Measurements from ENCODE around the gene RIC8B. TPM values are rescaled to one million over a fixed set of nuclear protein-coding genes. Genes with fewer than 3 reads are reported as not detected.

RIC8B gene
- polyA plus RNA-seq, 2 of the 4 experiments (the other 2 are of a cell fraction), result 10.5 to 25.5 TPM

- POLR2A ChIA-PET, result no interaction called here
These were observed 5.6 kb downstream of the RIC8B start for GRCh38 chr12:106780010-106780631.

GRCh38 chr12:106782619-106783018, 8.1 kb downstream of the RIC8B start:
- Histone ChIP-seq H3K4me2 (no peak overlapping the region), H3K4me1 (peaks cover 29% of the 10 kb centered on the region), H3K9me3 (no peaks in the 10 kb centered on the region), H3K27ac (no peak overlapping the region), H3K4me3 (no peak overlapping the region)
- ChIA-PET POLR2A (no interaction called here), CTCF (no interaction called here)
- FAIRE-seq, result no peak
- TF ChIP-seq FOXS1 (CRISPR knock-in tag; IDR thresholded peaks at IDR 0.05), result no peak
- no peak for TF ChIP-seq KDM1A (IDR thresholded peaks at IDR 0.05; ENCODE audit: low read depth)
- no peak for TF ChIP-seq NFE2L2 (conservative IDR thresholded peaks at IDR 0.05; ENCODE audit: low read length)
- no peak for TF ChIP-seq ZSCAN20 (CRISPR knock-in tag; IDR thresholded peaks at IDR 0.05)
- no peak for TF ChIP-seq PHF8 (IDR thresholded peaks at IDR 0.05; ENCODE audit: borderline replicate concordance, low read depth)
- TF ChIP-seq USF2 (IDR thresholded peaks at IDR 0.05), result no peak
- no peak for TF ChIP-seq SREBF2 (IDR thresholded peaks at IDR 0.05)
- TF ChIP-seq RAD21 (conservative IDR thresholded peaks at IDR 0.05 in 1 of 2, IDR thresholded peaks at IDR 0.05 in 1 of 2), result no peak
- TF ChIP-seq MAFK (IDR thresholded peaks at IDR 0.05; ENCODE audit: partially characterized antibody), result no peak
- TF ChIP-seq, protein P1, sequence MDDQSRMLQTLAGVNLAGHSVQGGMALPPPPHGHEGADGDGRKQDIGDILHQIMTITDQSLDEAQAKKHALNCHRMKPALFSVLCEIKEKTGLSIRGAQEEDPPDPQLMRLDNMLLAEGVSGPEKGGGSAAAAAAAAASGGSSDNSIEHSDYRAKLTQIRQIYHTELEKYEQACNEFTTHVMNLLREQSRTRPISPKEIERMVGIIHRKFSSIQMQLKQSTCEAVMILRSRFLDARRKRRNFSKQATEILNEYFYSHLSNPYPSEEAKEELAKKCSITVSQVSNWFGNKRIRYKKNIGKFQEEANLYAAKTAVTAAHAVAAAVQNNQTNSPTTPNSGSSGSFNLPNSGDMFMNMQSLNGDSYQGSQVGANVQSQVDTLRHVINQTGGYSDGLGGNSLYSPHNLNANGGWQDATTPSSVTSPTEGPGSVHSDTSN (IDR thresholded peaks at IDR 0.05), result no peak
- no peak for TF ChIP-seq RNF2 (IDR thresholded peaks at IDR 0.05; ENCODE audit: borderline replicate concordance, low read depth)
- no peak for TF ChIP-seq CBX2 (IDR thresholded peaks at IDR 0.05; ENCODE audit: borderline replicate concordance, low read depth)
- no peak for TF ChIP-seq ZC3H11A (IDR thresholded peaks at IDR 0.05)
- no peak for TF ChIP-seq SMC3 (IDR thresholded peaks at IDR 0.05)
- ATAC-seq, result no peak
- 74% methylated on average over 1 of the region's 1 CpG for WGBS (ENCODE audit: missing lambda C conversion rate)
- no peak for DNase-seq (ENCODE audit: low read depth in 1 of 2, low spot score in 1 of 2)

More at GRCh38 chr12:106780010-106780631, 5.6 kb downstream of the RIC8B start:
- peak in 1 of 2 experiments; percentile 19; a peak in 3 of 6 replicates for ATAC-seq
- H3K4me3 ChIP-seq, result no peak overlapping the region
- H3K27ac ChIP-seq, result peak overlapping the region in 1 of 2 experiments; percentile 30; a peak in 1 of 6 replicates
- H3K4me2 ChIP-seq, result peak overlapping the region; percentile 30
- CTCF ChIA-PET, result interaction anchor here (1.2 kb wide), 1 partner anchor 18 kb away, joined by 4 read pairs; no protein-coding TSS in a partner anchor
- WGBS (ENCODE audit: missing lambda C conversion rate), result 16% methylated on average over 3 of the region's 3 CpGs
- no peak for FAIRE-seq
- peak in 1 of 2 experiments; percentile 32 for DNase-seq (ENCODE audit: low read depth in 1 of 2, low spot score in 1 of 2)
- no peaks in the 10 kb centered on the region for H3K9me3 ChIP-seq
- peaks cover 52% of the 10 kb centered on the region for H3K4me1 ChIP-seq
- TF ChIP-seq FOSL2 (IDR thresholded peaks at IDR 0.05) (no peak; the same call in 1 of the 2 replicates), FOSL2 (CRISPR knock-in tag; IDR thresholded peaks at IDR 0.05) (peak; percentile 82), CTCF (IDR thresholded peaks at IDR 0.05) (no peak), MAFK (IDR thresholded peaks at IDR 0.05; ENCODE audit: partially characterized antibody) (peak; percentile 70)

DNA sequence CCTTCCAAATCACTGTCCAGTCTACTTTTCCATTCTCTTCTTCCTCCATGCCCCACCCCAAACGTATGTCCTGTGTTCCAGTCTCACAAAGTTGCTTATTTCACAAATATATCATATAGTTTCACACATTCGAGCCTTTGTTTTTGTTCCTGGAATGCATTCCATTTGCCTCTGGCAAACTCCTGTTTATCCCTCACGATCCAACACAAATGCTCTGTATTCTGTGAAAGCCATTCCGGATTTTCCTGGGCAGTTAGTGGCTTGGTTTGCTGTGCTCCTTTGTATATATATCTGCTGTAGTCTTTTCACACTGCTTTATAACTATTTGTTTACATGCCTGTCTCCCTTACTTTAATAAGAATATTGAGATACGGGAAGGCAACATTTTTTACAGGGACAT, 9.0 kb downstream of the RIC8B start:
- Histone ChIP-seq H3K4me3 (no peak overlapping the region), H3K4me2 (no peak overlapping the region), H3K4me1 (peaks cover 20% of the 10 kb centered on the region), H3K9me3 (no peaks in the 10 kb centered on the region), H3K27ac (no peak overlapping the region)
- 86% methylated on average over 5 of the region's 5 CpGs for WGBS (ENCODE audit: missing lambda C conversion rate)
- ChIA-PET CTCF (no interaction called here), POLR2A (no interaction called here)
- no peak for TF ChIP-seq KDM5A (IDR thresholded peaks at IDR 0.05)
- no peak for TF ChIP-seq PHF8 (IDR thresholded peaks at IDR 0.05; ENCODE audit: borderline replicate concordance, low read depth)
- TF ChIP-seq HOXB13 (CRISPR knock-in tag; IDR thresholded peaks at IDR 0.05; ENCODE audit: low read depth), result no peak
- TF ChIP-seq ZNF302 (CRISPR knock-in tag; IDR thresholded peaks at IDR 0.05), result no peak
- TF ChIP-seq TP53 (CRISPR knock-in tag; IDR thresholded peaks at IDR 0.05), result no peak
- no peak for TF ChIP-seq POLR2AphosphoS2 (conservative IDR thresholded peaks at IDR 0.05; ENCODE audit: low read length)
- TF ChIP-seq JUNB (IDR thresholded peaks at IDR 0.05), result no peak
- TF ChIP-seq, protein P2, sequence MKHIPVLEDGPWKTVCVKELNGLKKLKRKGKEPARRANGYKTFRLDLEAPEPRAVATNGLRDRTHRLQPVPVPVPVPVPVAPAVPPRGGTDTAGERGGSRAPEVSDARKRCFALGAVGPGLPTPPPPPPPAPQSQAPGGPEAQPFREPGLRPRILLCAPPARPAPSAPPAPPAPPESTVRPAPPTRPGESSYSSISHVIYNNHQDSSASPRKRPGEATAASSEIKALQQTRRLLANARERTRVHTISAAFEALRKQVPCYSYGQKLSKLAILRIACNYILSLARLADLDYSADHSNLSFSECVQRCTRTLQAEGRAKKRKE (CRISPR knock-in tag; IDR thresholded peaks at IDR 0.05; ENCODE audit: low read depth), result no peak
- no peak for TF ChIP-seq KDM1A (IDR thresholded peaks at IDR 0.05; ENCODE audit: low read depth)
- TF ChIP-seq BCL3 (IDR thresholded peaks at IDR 0.05), result no peak
- no peak for TF ChIP-seq RAD21 (conservative IDR thresholded peaks at IDR 0.05 in 1 of 2, IDR thresholded peaks at IDR 0.05 in 1 of 2)
- TF ChIP-seq TFCP2L1 (CRISPR knock-in tag; IDR thresholded peaks at IDR 0.05), result no peak
- DNase-seq (ENCODE audit: low read depth in 1 of 2, low spot score in 1 of 2) (no peak), ATAC-seq (no peak), FAIRE-seq (no peak)
